DND-41 (cell line): ENCODE measurements around the gene CD27.

Experiments
- CTCF ChIP-seq: IDR thresholded peaks from 2 replicates; pipeline ENCODE4 v1.5.1; 2012; ENCODE audit warnings: borderline replicate concordance, low read length, moderate library complexity, mild to moderate bottlenecking; ENCODE audit not compliant: poor library complexity, severe bottlenecking; ENCODE audit errors: extremely low read depth
- EZH2 ChIP-seq: IDR thresholded peaks from 3 replicates; pipeline ENCODE4 v1.6.1; 2012; ENCODE audit warnings: borderline replicate concordance, low read depth, mild to moderate bottlenecking, moderate library complexity, low read length, inconsistent platforms; ENCODE audit not compliant: severe bottlenecking

GRCh38 chr12:6405963-6406362 lies 38.8 kb upstream of the CD27 start:
- TF ChIP-seq CTCF (no peak), EZH2 (no peak)
